LNCaP clone FGC (cell line): Measurements from ENCODE around the gene SERPINA6.

Experiments
- DNase-seq: peaks from one replicate; pipeline ENCODE4 v3.0.0-alpha.2; 2011; ENCODE audit warnings: low read depth
- H3K4me3 ChIP-seq: 2 replicates; pipeline ENCODE4 v1.5.1; 2011; ENCODE audit warnings: mild to moderate bottlenecking, low read depth, low read length, control low read depth
- CTCF ChIP-seq: IDR thresholded peaks from 2 replicates; pipeline ENCODE4 v1.5.1; 2012; ENCODE audit warnings: mild to moderate bottlenecking; ENCODE audit not compliant: control insufficient read depth, insufficient read depth; ENCODE audit errors: extremely low read depth

Gene SERPINA6

GRCh38 chr14:94314890-94315289 lies 8.2 kb downstream of the SERPINA6 start:
- no peak for TF ChIP-seq CTCF
- no peak for DNase-seq
- H3K4me3 ChIP-seq: no peak overlapping the region

GRCh38 chr14:94313991-94314655 lies 9.0 kb downstream of the SERPINA6 start:
- no peak for TF ChIP-seq CTCF
- no peak for DNase-seq
- H3K4me3 ChIP-seq: no peak overlapping the region

- no peak for TF ChIP-seq CTCF
- DNase-seq: no peak
- no peak overlapping the region for H3K4me3 ChIP-seq
These were observed 10.5 kb downstream of the SERPINA6 start for GRCh38 chr14:94312481-94313246.

- DNase-seq: no peak
- no peak for TF ChIP-seq CTCF
These were observed 12.9 kb downstream of the SERPINA6 start for GRCh38 chr14:94310248-94310647.

GRCh38 chr14:94309721-94310120 lies 13.4 kb downstream of the SERPINA6 start:
- H3K4me3 ChIP-seq: no peak overlapping the region
- DNase-seq: no peak
- no peak for TF ChIP-seq CTCF

More at GRCh38 chr14:94310248-94310647, 12.9 kb downstream of the SERPINA6 start:
- H3K4me3 ChIP-seq: no peak overlapping the region

GRCh38 chr14:94307410-94307992 lies 15.6 kb downstream of the SERPINA6 start:
- peak; percentile 66 for TF ChIP-seq CTCF
- DNase-seq: peak; percentile 1

More at GRCh38 chr14:94307410-94307992, 15.6 kb downstream of the SERPINA6 start:
- no peak overlapping the region for H3K4me3 ChIP-seq
